HG03097 (cell line): ENCODE results near the gene CIC.

Experiments
- ATAC-seq: cut with Tn5 transposase; IDR thresholded peaks from one replicate; pipeline ENCODE4 v1.9.1; 2021; ENCODE audit not compliant: unreplicated experiment, low FRiP score

CIC gene

GRCh38 chr19:42303101-42303464, 34.0 kb downstream of the CIC start:
- ATAC-seq = no peak

- ATAC-seq = no peak
These were observed 34.8 kb downstream of the CIC start for GRCh38 chr19:42303876-42304275.

- ATAC-seq = no peak
These were observed 37.6 kb downstream of the CIC start for GRCh38 chr19:42306646-42307045.

GRCh38 chr19:42309686-42310085, 40.6 kb downstream of the CIC start:
- ATAC-seq = no peak

GRCh38 chr19:42311657-42312056, 42.6 kb downstream of the CIC start:
- ATAC-seq = no peak

- no peak for ATAC-seq
These were observed 43.3 kb downstream of the CIC start for GRCh38 chr19:42312370-42312769.

GRCh38 chr19:42313096-42313839, 44.2 kb downstream of the CIC start, which contains the start of gene TMEM145:
Gene TMEM145 (plus strand): TSS chr19:42313309. CDS start chr19:42313377, 68 bp downstream.
- no peak for ATAC-seq

- ATAC-seq = no peak
These were observed 45.0 kb downstream of the CIC start for GRCh38 chr19:42313840-42314755.

GRCh38 chr19:42315024-42315423, 46.0 kb downstream of the CIC start:
- ATAC-seq = no peak

GRCh38 chr19:42316223-42317211, 47.5 kb downstream of the CIC start:
- no peak for ATAC-seq

- ATAC-seq = no peak
These were observed 48.5 kb downstream of the CIC start for GRCh38 chr19:42317535-42317934.

- ATAC-seq = no peak
These were observed 53.3 kb downstream of the CIC start for GRCh38 chr19:42322305-42322704.

- no peak for ATAC-seq
These were observed 54.4 kb downstream of the CIC start for GRCh38 chr19:42323473-42323851.

- ATAC-seq = no peak
These were observed 55.0 kb downstream of the CIC start for GRCh38 chr19:42323852-42324654.

- ATAC-seq = no peak
These were observed 55.7 kb downstream of the CIC start for GRCh38 chr19:42324655-42325307.

- peak; percentile 89 for ATAC-seq
These were observed 56.4 kb downstream of the CIC start, which contains the start of gene MEGF8 for GRCh38 chr19:42325308-42325895. Gene MEGF8 (plus strand): TSS chr19:42325635. CDS start chr19:42326244, 609 bp downstream.

- peak; percentile 5 for ATAC-seq
These were observed 57.1 kb downstream of the CIC start for GRCh38 chr19:42325896-42326771.

GRCh38 chr19:42326969-42327368, 57.9 kb downstream of the CIC start:
- ATAC-seq = no peak
